Progenitor cell of endocrine pancreas (in vitro differentiated cells): ENCODE results near the gene RAB11FIP5. TPM values are rescaled to one million over a fixed set of nuclear protein-coding genes. Genes with fewer than 3 reads are reported as not detected.
"Not testable (repeated sequence)": the region's sequence is repeated elsewhere in the genome, so short reads cannot be mapped to it uniquely, and the experiment has no call there.

Source experiments
- DNase-seq: peaks from one replicate; pipeline ENCODE4 v3.0.0; 2021; ENCODE audit warnings: low spot score; ENCODE audit not compliant: unreplicated experiment
- H3K27ac Mint-ChIP-seq: 2 replicates; pipeline ENCODE4 v1.8.0; 2021; ENCODE audit warnings: mild to moderate bottlenecking, moderate library complexity, mixed read lengths
- H3K27me3 Mint-ChIP-seq: 2 replicates; pipeline ENCODE4 v1.8.0; 2021; ENCODE audit warnings: mixed read lengths
- H3K36me3 Mint-ChIP-seq: 2 replicates; pipeline ENCODE4 v1.8.0; 2022; ENCODE audit warnings: mixed read lengths; ENCODE audit not compliant: insufficient read depth
- H3K4me1 Mint-ChIP-seq: 2 replicates; pipeline ENCODE4 v1.8.0; 2021; ENCODE audit warnings: low read depth, mixed read lengths
- H3K4me3 Mint-ChIP-seq: 2 replicates; pipeline ENCODE4 v1.8.0; 2021; ENCODE audit warnings: low read depth, mild to moderate bottlenecking, moderate library complexity, mixed read lengths
- H3K9me3 Mint-ChIP-seq: 2 replicates; pipeline ENCODE4 v1.8.0; 2021; ENCODE audit warnings: low read depth, mixed read lengths
- total RNA-seq: library from RNA; stranded (reverse); gene quantifications from 2 replicates; pipeline ENCODE4 v1.2.1, GENCODE V29; 2021
- TF ChIP-seq, protein P1 (sequence below): fragments of 200-600 bp; sonication (generic); IDR thresholded peaks from one replicate; pipeline ENCODE4 v1.5.0; 2021; ENCODE audit warnings: antibody characterized with exemption, mild to moderate bottlenecking; ENCODE audit not compliant: unreplicated experiment

RAB11FIP5 gene
- total RNA-seq, 1 donor from 2014 or later: 23.5 TPM

DNA sequence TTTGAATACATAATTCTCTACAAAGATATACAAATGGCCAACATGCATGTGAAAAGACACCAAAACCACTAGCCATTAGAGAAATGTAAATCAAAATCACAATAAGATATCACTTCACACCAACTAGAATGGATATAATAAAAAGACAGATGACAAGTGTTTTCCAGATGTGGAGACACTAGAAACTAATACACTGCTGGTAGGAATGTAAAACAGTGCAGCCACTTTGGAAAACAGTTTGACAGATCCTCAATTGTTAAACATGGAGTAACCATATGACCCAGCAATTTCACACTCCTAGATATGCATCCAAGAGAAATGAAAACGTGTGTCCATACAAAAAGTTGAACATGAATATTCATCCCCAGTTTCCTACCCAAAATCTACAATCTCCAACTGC is 9.8 kb upstream of the RAB11FIP5 start:
- TF ChIP-seq, protein P1, sequence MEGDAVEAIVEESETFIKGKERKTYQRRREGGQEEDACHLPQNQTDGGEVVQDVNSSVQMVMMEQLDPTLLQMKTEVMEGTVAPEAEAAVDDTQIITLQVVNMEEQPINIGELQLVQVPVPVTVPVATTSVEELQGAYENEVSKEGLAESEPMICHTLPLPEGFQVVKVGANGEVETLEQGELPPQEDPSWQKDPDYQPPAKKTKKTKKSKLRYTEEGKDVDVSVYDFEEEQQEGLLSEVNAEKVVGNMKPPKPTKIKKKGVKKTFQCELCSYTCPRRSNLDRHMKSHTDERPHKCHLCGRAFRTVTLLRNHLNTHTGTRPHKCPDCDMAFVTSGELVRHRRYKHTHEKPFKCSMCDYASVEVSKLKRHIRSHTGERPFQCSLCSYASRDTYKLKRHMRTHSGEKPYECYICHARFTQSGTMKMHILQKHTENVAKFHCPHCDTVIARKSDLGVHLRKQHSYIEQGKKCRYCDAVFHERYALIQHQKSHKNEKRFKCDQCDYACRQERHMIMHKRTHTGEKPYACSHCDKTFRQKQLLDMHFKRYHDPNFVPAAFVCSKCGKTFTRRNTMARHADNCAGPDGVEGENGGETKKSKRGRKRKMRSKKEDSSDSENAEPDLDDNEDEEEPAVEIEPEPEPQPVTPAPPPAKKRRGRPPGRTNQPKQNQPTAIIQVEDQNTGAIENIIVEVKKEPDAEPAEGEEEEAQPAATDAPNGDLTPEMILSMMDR: no peak
- Mint-ChIP-seq H3K36me3 (peaks cover 2% of the 10 kb centered on the region), H3K9me3 (peaks cover 5% of the 10 kb centered on the region), H3K27me3 (peaks cover 2% of the 10 kb centered on the region), H3K27ac (no peak overlapping the region), H3K4me3 (no peak overlapping the region), H3K4me1 (peaks cover 18% of the 10 kb centered on the region)
- DNase-seq: no peak

DNA sequence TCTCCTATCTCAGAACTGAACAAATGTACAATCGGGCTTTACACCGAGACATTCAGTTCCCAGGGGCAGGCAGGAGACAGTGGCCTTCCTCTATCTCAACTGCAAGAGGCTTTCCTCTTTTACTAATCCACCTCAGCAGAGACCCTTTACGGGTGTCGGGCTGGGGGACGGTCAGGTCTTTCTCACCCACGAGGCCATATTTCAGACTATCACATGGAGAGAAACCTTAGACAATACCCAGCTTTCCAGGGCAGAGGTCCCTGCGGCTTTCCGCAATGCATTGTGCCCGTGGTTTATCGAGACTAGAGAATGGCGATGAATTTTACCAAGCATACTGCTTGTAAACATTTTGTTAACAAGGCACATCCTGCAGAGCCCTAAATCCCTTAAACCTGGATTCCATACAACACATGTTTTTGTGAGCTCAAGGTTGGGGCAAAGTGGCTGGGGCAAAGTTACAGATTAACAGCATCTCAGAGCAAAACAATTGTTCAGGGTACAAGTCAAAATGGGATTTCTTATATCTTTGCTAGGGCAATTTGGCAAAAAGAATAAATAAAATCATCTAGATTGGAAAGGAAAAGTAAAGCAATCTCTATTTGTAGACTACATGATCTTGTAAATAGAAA is 7.0 kb upstream of the RAB11FIP5 start:
- H3K36me3 Mint-ChIP-seq, H3K9me3 Mint-ChIP-seq, DNase-seq, H3K27me3 Mint-ChIP-seq: not testable (repeated sequence)
- Mint-ChIP-seq H3K4me3 (peak overlapping the region; percentile 31), H3K4me1 (peaks cover 18% of the 10 kb centered on the region), H3K27ac (peak overlapping the region; percentile 99)

DNA sequence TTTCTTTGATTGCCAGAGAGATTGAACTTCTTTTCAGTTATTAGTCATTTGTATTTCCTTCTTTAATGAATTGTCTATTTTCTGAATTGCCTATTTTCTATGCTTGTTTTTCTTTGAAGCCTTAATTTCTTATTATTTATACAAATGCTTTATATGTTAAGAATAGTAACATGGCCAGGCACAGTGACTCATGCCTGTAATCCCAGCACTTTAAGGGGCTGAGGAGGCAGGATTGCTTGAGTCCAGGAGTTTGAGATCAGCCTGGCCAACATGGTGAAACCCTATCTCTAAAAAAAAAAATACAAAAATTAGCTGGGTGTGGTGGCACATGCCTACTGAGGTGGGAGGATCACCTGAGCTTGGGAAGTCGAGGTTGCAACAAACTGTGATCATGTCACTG is 4.7 kb upstream of the RAB11FIP5 start:
- TF ChIP-seq, protein P1: no peak
- Mint-ChIP-seq H3K27me3 (peaks cover 4% of the 10 kb centered on the region), H3K36me3 (peaks cover 2% of the 10 kb centered on the region), H3K4me1 (peaks cover 15% of the 10 kb centered on the region), H3K4me3 (no peak overlapping the region), H3K27ac (no peak overlapping the region), H3K9me3 (no peaks in the 10 kb centered on the region)
- DNase-seq: no peak

GRCh38 chr2:73116182-73116960 is 3.6 kb upstream of the RAB11FIP5 start:
- Mint-ChIP-seq H3K36me3 (peaks cover 2% of the 10 kb centered on the region), H3K4me3 (no peak overlapping the region), H3K9me3 (no peaks in the 10 kb centered on the region), H3K4me1 (peaks cover 19% of the 10 kb centered on the region), H3K27me3 (peaks cover 4% of the 10 kb centered on the region), H3K27ac (no peak overlapping the region)
- TF ChIP-seq, protein P1: no peak
- DNase-seq: no peak

GRCh38 chr2:73114273-73114867 is 1.6 kb upstream of the RAB11FIP5 start:
- Mint-ChIP-seq H3K9me3 (no peaks in the 10 kb centered on the region), H3K27me3 (peaks cover 4% of the 10 kb centered on the region), H3K36me3 (no peaks in the 10 kb centered on the region), H3K27ac (peak overlapping the region; percentile 14), H3K4me1 (peaks cover 22% of the 10 kb centered on the region), H3K4me3 (peak overlapping the region; percentile 38)
- TF ChIP-seq, protein P1: no peak
- no peak for DNase-seq
